Measurements from ENCODE around the gene DNMBP.

GRCh38 chr10:99927721-99928280, 81.9 kb downstream of the DNMBP start:
- TF ChIP-seq CTCF (IDR thresholded peaks at IDR 0.05; ENCODE audit: insufficient read depth, low read length) (no peak), POLR2AphosphoS5 (IDR thresholded peaks at IDR 0.05; ENCODE audit: low read depth) (no peak)

All from HL-60 (cell line).